ENCODE data around the gene TRIM72. TPM values are rescaled to one million over a fixed set of nuclear protein-coding genes. Genes with fewer than 3 reads are reported as not detected.

Gene TRIM72
- total and polyA plus RNA-seq, 2 of the 8 experiments (the other 6 are each of a cell fraction or from before 2014, with no cell fraction given), result 0.57 to 2.1 TPM

DNA sequence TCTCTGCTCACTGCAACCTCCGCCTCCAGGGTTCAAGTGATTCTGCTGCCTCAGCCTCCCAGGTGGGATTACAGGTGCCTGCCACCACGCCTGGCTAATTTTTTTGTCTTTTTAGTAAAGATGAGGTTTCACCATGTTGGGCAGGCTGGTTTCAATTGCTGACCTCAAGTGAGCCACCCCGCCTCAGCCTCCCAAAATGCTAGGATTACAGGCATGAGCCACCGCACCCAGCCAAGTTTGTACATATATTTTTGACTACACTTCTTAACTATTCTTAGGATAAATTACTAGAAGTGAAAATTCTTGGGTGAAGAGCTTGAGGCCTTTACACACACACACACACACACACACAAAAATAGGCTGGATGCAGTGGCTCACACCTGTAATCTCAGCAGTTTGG is 44.4 kb downstream of the TRIM72 start:
- Histone ChIP-seq H4K91ac (replicated peaks; ENCODE audit: insufficient read length, low read length) (no peak overlapping the region), H2BK120ac (replicated peaks; ENCODE audit: low read depth, low read length) (no peak overlapping the region), H3K56ac (replicated peaks; ENCODE audit: insufficient read length, low read depth, low read length) (no peak overlapping the region), H3K4ac (replicated peaks; ENCODE audit: insufficient read length, low read depth, low read length) (no peak overlapping the region), H2AFZ (ENCODE audit: low read length) (no peak overlapping the region), H2BK12ac (ENCODE audit: low read depth, low read length) (no peak overlapping the region), H4K5ac (ENCODE audit: insufficient read length, low read depth, low read length) (no peak overlapping the region), H3K9ac (replicated peaks in 1 of 4; ENCODE audit: extremely low read depth in 1 of 4, low read depth in 3 of 4, low read length in 3 of 4) (no peak overlapping the region), H4K8ac (ENCODE audit: extremely low read depth, insufficient read depth, low read length) (no peak overlapping the region; the same call in 1 of the 2 replicates), H3K9me3 (ENCODE audit: insufficient read depth in 2 of 2, low read depth in 1 of 2, low read length in 1 of 2) (no peaks in the 10 kb centered on the region), H3K23ac (ENCODE audit: insufficient read length) (no peak overlapping the region), H2AK5ac (ENCODE audit: low read depth, low read length) (no peak overlapping the region), H3K79me1 (ENCODE audit: low read depth, low read length) (no peaks in the 10 kb centered on the region), H3K4me2 (ENCODE audit: insufficient read depth in 1 of 2, low read depth in 2 of 2, low read length in 2 of 2) (no peak overlapping the region), H3K14ac (ENCODE audit: insufficient read length) (no peak overlapping the region), H2BK20ac (ENCODE audit: low read length) (no peak overlapping the region), H3K4me1 (replicated peaks in 1 of 4; ENCODE audit: control insufficient read depth in 3 of 4, insufficient read depth in 4 of 4, low read length in 3 of 4) (no peaks in the 10 kb centered on the region), H4K20me1 (replicated peaks in 1 of 2; ENCODE audit: control insufficient read depth in 1 of 2, insufficient read depth in 2 of 2, low read length in 2 of 2) (no peaks in the 10 kb centered on the region), H2BK15ac (ENCODE audit: low read length) (no peak overlapping the region), H2BK5ac (ENCODE audit: low read depth, low read length) (no peak overlapping the region), H3K27me3 (replicated peaks in 1 of 4; ENCODE audit: control insufficient read depth in 3 of 4, extremely low read depth in 1 of 4, insufficient read depth in 3 of 4, low read length in 3 of 4) (no peaks in the 10 kb centered on the region), H3K79me2 (ENCODE audit: control insufficient read depth in 1 of 2, insufficient read depth in 2 of 2, low read length in 2 of 2) (no peaks in the 10 kb centered on the region), H3K18ac (ENCODE audit: extremely low read depth, low read length) (no peak overlapping the region), H3K27ac (ENCODE audit: low read depth, low read length) (no peak overlapping the region), H3K23me2 (ENCODE audit: low read depth, low read length) (no peaks in the 10 kb centered on the region; the same call in 1 of the 2 replicates), H3K36me3 (ENCODE audit: control insufficient read depth in 2 of 4, insufficient read depth in 4 of 4, low read length in 3 of 4) (no peaks in the 10 kb centered on the region), H3K4me3 (ENCODE audit: extremely low read depth in 1 of 4, insufficient read depth in 2 of 4, low read depth in 3 of 4, low read length in 4 of 4) (no peak overlapping the region)
- ChIA-PET CTCF (ENCODE audit: partially characterized antibody) (interaction anchor here (1.1 to 2.9 kb wide), 4 partner anchors 9 to 60 kb away, joined by 3 to 7 read pairs (median 4); partner anchors contain the start of gene PYDC1), POLR2A (ENCODE audit: partially characterized antibody) (interaction anchor here (1.8 kb wide), 1 partner anchor 57 kb away, joined by 3 read pairs; no protein-coding TSS in a partner anchor)
- FAIRE-seq (no peak), DNase-seq (ENCODE audit: low read depth in 1 of 2, low spot score in 2 of 2) (no peak)
- WGBS, 2 experiments (ENCODE audit: extremely low coverage in 1 of 2, insufficient coverage in 1 of 2, insufficient read length in 1 of 2, insufficient replicate concordance in 2 of 2, low coverage in 1 of 2, low lambda C conversion rate in 2 of 2, missing lambda C conversion rate in 1 of 2), result 82% methylated on average over 4 of the region's 4 CpGs; no CpG with 5 or more reads in 1 of the 2 experiments
- TF ChIP-seq SIRT6 (IDR thresholded peaks at IDR 0.05; ENCODE audit: low read length) (no peak), SP1 (IDR thresholded peaks at IDR 0.05; ENCODE audit: low read depth, low read length) (no peak), SAP30 (IDR thresholded peaks at IDR 0.05; ENCODE audit: insufficient read depth, insufficient replicate concordance, low read length) (no peak), EP300 (IDR thresholded peaks at IDR 0.05; ENCODE audit: borderline replicate concordance in 1 of 2, low read depth in 2 of 2, low read length in 2 of 2) (no peak), SUZ12 (IDR thresholded peaks at IDR 0.05; ENCODE audit: low read length) (no peak), CBX8 (IDR thresholded peaks at IDR 0.05; ENCODE audit: borderline replicate concordance, low read depth, low read length) (no peak), RAD21 (IDR thresholded peaks at IDR 0.05 in 1 of 2, conservative IDR thresholded peaks at IDR 0.05 in 1 of 2; ENCODE audit: low read depth in 2 of 2, low read length in 2 of 2) (no peak), YY1 (IDR thresholded peaks at IDR 0.05; ENCODE audit: low read depth, low read length) (no peak), E2F6 (IDR thresholded peaks at IDR 0.05) (no peak), CEBPB (IDR thresholded peaks at IDR 0.05; ENCODE audit: low read depth, low read length) (no peak)
- TF ChIP-seq, protein P1, sequence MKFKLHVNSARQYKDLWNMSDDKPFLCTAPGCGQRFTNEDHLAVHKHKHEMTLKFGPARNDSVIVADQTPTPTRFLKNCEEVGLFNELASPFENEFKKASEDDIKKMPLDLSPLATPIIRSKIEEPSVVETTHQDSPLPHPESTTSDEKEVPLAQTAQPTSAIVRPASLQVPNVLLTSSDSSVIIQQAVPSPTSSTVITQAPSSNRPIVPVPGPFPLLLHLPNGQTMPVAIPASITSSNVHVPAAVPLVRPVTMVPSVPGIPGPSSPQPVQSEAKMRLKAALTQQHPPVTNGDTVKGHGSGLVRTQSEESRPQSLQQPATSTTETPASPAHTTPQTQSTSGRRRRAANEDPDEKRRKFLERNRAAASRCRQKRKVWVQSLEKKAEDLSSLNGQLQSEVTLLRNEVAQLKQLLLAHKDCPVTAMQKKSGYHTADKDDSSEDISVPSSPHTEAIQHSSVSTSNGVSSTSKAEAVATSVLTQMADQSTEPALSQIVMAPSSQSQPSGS (IDR thresholded peaks at IDR 0.05; ENCODE audit: low read length), result no peak

Measured in H1 (cell line).